Iris pigment epithelial cell (primary cell): ENCODE measurements around the gene LYPD1.
A peak's percentile ranks its signal among the peaks of the same experiment; 100 is the strongest.
"Not testable (repeated sequence)": the region's sequence is repeated elsewhere in the genome, so short reads cannot be mapped to it uniquely, and the experiment has no call there.

Experiments
- DNase-seq: peaks from one replicate; pipeline ENCODE4 v3.0.0-alpha.2; 2011; ENCODE audit warnings: low read depth

The LYPD1 gene

GRCh38 chr2:132669908-132670495, at the start of gene LYPD1:
Gene LYPD1, minus strand, starts transcription at chr2:132670205. Its CDS starts 273 bp downstream, at chr2:132669932.
- DNase-seq = peak; percentile 12

DNA sequence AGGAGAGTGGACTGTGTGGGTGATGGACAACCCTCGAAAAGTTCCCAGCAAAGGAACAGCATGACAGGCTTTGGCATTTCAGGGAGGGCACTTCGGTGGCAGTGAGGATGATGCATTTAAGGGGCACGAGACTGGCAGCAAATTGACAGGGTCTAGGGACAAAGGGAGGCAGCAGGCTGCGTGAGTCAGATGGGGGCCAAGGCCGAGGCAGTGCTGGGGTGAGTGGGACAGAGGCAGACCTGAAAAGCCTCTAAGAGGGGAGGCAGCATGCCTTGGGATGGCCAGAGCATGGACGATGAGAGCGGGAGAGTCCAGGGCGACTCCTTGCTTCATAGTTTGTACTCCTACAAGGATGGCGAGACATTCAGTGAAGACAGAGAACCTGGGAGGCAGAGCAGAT, 49.5 kb upstream of the LYPD1 start:
- no peak for DNase-seq

- no peak for DNase-seq
Observed at GRCh38 chr2:132716954-132717353, 46.9 kb upstream of the LYPD1 start.

- DNase-seq = no peak
Observed at GRCh38 chr2:132715386-132716351, 45.7 kb upstream of the LYPD1 start.

GRCh38 chr2:132703396-132703795, 33.4 kb upstream of the LYPD1 start:
- DNase-seq = peak; percentile 73

DNA sequence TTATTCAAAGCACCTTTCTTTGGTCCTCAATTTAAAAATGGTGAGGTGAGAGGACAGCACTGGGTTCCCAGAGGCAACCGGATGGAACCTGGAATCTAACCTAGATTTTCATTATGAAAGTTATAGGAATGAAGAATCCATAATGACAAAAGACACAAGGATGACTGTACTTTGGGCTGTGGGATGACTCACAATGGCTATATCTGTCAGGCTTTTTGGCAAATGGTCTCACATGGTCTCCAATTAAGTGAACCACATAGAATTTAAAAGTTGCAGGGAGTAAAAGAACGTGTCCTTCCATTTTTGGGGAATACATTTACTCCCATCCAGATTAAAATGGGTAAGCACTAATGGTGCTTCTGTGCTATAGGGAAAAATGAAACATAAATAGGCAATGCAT, 31.8 kb upstream of the LYPD1 start:
- no peak for DNase-seq

GRCh38 chr2:132699802-132700201, 29.8 kb upstream of the LYPD1 start:
- DNase-seq = not testable (repeated sequence)

DNA sequence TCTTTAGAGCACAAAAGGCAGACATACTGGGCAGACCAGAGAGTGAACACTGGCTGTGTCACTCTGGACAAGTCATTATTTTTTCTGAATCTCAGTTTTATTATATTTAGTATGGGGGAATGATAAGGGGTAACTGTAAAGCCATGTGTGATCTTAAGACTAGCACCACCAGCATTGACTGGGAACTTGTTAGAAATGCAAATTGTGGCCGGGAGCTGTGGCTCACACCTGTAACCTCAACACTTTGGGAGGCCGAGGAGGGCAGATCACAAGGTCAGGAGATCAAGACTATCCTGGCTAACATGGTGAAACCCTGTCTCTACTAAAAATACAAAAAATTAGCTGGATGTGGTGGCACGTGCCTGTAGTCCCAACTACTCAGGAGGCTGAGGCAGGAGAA, 28.3 kb upstream of the LYPD1 start:
- DNase-seq = not testable (repeated sequence)

DNA sequence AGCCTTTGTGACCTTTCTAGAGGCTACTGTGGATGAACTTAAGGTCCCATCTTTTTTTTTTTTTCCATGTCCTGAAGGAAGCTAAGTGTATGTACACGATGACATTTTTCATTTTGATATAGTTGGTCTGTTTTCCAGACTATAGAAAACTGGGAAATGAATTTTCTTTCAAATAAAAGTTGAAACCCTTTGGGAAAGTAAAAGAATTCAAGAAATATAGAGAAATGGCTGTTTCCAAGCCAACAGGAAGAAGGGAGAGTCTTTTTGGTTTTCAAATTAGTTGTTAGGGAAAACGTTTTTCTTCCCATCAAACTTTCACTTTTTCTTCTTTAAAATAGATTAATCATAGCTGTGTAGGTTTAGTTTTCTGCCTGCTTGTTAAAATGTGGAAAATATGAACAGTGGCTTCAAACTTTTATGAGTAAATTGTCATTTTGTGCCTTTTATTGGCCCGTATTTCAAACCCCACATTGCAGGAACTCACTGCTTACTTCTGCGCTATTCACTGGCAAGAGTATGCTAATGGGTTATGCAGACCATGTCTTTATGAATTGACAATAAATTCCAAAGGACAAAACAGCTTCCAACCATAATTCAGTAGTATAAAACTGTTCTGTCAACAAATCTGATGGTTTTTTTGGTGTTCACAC, 27.7 kb upstream of the LYPD1 start:
- DNase-seq = no peak

- DNase-seq = peak; percentile 57
Observed at GRCh38 chr2:132692816-132693215, 22.8 kb upstream of the LYPD1 start.

DNA sequence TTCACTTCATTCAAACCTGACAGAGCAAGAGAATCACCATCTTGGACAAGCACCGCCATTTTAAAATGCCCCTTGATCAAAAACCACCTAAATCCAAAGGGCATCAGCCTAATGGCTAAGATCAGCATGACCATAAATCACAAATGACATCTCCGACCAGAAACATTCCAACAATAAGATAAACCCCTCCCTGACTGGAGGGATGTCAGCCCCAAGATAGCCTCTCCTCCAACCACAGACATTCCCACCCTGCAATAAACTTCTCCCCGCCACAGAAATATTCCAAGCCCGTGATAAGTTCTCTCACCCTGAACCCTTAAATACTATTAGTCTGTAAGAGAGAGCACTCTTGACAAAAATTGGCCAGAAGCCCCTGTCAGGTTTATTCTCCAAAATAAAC, 21.6 kb upstream of the LYPD1 start:
- no peak for DNase-seq

- DNase-seq = peak; percentile 36
Observed at GRCh38 chr2:132690664-132691303, 20.8 kb upstream of the LYPD1 start.

- DNase-seq = peak; percentile 57
Observed at GRCh38 chr2:132681766-132682165, 11.8 kb upstream of the LYPD1 start.

DNA sequence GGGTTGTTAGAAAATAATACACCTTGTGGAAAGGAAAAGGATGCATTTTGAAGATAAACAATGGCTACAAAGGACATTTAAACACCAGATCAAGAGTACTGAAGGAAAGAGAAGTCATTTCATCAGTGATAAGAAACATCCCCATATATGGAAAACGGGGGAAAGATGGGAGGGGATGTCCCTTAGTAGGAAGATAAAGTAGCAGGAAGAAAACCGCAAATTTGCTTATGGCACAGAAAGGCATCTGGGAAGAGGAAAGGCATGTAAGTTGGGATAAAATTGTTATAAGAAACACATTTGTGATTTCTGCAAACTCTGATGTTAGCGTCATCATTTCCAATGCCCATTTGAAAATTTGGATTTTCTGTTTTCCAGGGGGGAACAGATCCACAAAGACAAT, 10.5 kb upstream of the LYPD1 start:
- no peak for DNase-seq

DNA sequence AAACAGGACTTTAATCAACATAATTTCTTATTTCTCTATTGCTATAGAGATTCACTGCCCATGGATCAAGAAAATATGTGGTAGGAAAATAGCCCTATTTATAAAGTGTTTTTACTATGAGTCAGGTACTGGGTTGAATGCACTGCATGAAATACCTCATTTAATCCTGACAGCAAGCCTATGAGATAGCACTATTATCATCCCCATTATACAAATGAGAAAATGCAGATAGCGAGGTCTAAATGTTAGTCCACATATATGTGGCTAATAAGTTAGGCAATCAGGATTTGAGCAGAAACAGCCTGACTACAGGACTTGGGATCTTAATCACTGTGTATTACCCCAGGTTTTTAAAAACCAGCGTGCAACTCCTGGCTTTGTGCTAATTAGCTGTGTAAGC, 8.5 kb upstream of the LYPD1 start:
- DNase-seq = peak; percentile 52

DNA sequence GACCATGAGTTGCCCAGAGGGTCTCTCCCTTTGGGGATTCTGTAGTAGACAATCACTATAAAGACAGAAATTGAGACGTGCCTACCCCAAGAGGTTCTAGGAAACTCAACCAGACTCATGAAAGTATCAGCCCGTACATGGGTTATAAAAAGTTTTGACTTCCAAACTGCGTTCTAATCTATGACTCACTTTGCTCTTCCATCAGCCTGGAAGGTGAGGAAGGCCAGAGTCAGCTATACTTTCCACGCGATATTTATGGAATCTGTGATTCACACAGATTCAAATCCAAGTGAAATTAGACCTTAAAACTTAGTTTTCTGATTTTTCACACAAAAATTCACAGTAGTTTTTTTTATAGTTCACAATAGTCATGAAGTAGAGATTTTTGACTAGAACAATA, 7.7 kb upstream of the LYPD1 start:
- DNase-seq = peak; percentile 42

DNA sequence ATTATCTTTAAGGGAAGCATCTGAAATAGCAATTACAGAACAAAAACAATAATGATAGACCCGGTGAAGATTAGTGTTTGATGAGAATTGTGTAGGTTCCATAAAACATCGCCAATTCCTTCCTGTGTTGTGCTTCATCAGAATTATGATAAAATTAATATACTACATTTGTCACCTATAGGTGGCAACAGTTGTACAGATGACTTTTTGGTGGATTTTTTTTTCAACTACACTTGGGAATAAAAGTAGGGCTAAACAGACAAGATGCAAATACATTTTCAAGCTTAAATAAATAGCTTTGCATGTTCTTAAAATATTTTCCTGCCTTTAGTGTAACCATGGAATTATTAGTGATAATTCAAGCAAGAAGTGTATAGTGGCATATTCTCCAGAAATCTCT, 7.0 kb upstream of the LYPD1 start:
- DNase-seq = peak; percentile 9

DNA sequence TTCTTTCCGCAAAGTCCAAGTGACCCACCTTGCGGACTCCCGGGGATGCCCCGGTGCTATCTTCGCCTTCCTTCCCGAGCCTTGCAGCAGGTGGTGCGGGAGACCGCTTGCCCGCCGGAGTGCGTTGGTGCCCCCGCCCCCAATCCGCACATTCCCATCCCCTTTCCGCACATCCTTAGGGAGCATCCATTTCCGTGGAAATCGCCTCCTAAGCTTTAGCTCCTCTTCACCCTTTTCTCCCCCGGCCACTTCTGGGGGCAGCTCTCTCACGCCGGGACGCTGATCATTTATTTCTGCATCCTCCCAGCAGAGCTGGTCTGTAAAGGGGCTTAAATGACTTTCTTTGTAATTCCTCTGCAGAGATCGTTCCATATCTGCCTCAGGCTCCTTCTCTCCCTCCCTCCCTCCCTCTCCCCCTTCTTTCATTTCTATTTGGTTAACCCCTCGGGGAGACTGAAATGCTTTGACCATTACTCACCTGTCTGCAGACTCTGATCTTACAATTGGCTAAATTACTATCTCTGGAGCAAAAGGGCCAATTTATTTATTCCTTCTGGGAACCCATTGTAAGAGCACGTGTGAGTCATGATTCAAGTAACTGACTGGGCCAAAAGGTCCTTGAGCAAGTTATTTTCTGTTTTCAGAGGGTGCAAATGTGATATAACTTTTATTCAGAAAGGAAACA, 1.3 kb upstream of the LYPD1 start:
- DNase-seq = peak; percentile 93

DNA sequence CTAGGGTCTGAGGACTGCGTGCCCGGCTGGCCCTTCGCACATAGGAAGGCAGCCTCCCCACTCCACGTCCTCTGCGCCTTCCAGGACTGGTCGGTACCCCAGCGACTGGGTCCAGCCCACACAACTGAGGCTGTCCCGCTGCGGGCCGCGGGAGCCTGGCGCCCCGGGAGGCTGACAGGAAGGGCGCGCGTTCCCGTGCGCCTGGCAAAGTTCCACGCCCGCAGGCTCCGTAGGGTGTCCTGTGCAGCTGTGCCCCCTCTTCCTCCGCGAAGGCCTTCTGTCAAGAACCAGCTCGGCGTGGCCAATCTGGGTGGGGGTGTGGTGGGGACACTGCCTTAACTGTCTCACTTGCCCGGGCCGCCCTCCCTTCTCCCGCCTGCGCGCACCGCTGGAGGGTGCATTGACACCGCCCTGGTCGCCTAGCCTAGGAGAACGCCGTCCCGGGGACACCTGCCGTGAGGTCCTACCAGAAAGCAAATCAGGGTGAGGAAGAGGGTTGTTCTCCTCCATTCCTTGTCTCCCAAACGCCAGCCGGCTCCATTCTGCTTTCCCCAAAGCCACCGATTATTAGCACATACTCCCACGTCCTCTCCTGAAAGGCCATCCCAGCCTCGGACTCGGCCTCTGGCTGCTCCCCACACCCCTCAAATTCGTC, 618 bp upstream of the LYPD1 start:
- peak; percentile 24 for DNase-seq

- DNase-seq = peak; percentile 24
Observed at GRCh38 chr2:132668987-132669907, 758 bp downstream of the LYPD1 start.
